ENCODE results near the gene ST8SIA5.

GRCh38 chr18:46623541-46623940, 133.3 kb downstream of the ST8SIA5 start:
- TF ChIP-seq SP1 (IDR thresholded peaks at IDR 0.05) (no peak), FOXK2 (IDR thresholded peaks at IDR 0.05) (no peak), TARDBP (IDR thresholded peaks at IDR 0.05) (no peak), ELF4 (IDR thresholded peaks at IDR 0.05) (no peak), FOXM1 (IDR thresholded peaks at IDR 0.05; ENCODE audit: borderline replicate concordance) (no peak), ZNF384 (IDR thresholded peaks at IDR 0.05) (no peak)
